H1 (cell line): ENCODE measurements around the gene PORCN. TPM values are rescaled to one million over a fixed set of nuclear protein-coding genes. Genes with fewer than 3 reads are reported as not detected.

Experiments used
- TAF7 ChIP-seq: optimal IDR thresholded peaks from 2 replicates; pipeline ENCODE3; 2011; ENCODE audit warnings: low read depth, mild to moderate bottlenecking, inconsistent platforms, low read length, moderate library complexity, borderline replicate concordance
- polyA plus RNA-seq, 7 experiments: library from polyadenylated mRNA; depleted of rRNA in 3 of 7; stranded (reverse) in 5 of 7; unstranded in 2 of 7; fragments of >200 nt in 5 of 7; fragments of 200-250 nt in 2 of 7; gene quantifications; 1 replicate in 5 of 7; 2 replicates in 1 of 7; 4 replicates in 1 of 7; pipeline versions ENCODE4 v1.2.1 to v1.2.3, GENCODE V29; 2011 to 2013; ENCODE audit warnings: missing spikeins in 2 of 7, mixed read lengths in 2 of 7
- total RNA-seq: library from RNA; stranded (reverse); fragmentation: NEBNext Ultra II Directional; extraction: Animal tissue kit (Norgen Biotek cat#: 25700); gene quantifications from 2 replicates; pipeline ENCODE4 v1.2.1, GENCODE V29; 2021

Gene PORCN
- total and polyA plus RNA-seq, 2 of the 8 experiments (the other 6 are each of a cell fraction or from before 2014, with no cell fraction given), result 14.6 to 34.1 TPM

- no peak for TF ChIP-seq TAF7
Measured at GRCh38 chrX:48491809-48492208, 17.0 kb upstream of the PORCN start (continued).
